Neutrophil (primary cell): ENCODE data around the gene SLC25A26.

Source experiments
- H3K27ac ChIP-seq: fragments of 200-600 bp; sonication (generic); 2 replicates; pipeline ENCODE4 v1.5.1; 2016; ENCODE audit warnings: mild to moderate bottlenecking, moderate library complexity
- H3K27me3 ChIP-seq: fragments of 200-600 bp; sonication (generic); 2 replicates; pipeline ENCODE4 v1.6.0; 2016; ENCODE audit warnings: mild to moderate bottlenecking
- H3K36me3 ChIP-seq: fragments of 200-600 bp; sonication (generic); 2 replicates; pipeline ENCODE4 v1.5.1; 2017
- H3K4me1 ChIP-seq, 2 experiments: fragments of 200-600 bp in 1 of 2; sonication (generic) in 1 of 2; 1 replicate in 1 of 2; 2 replicates in 1 of 2; pipeline versions ENCODE4 v1.5.1 to v1.6.1; 2013 to 2016; ENCODE audit warnings: low read depth in 1 of 2, low read length in 1 of 2, mild to moderate bottlenecking in 1 of 2, moderate library complexity in 1 of 2; ENCODE audit not compliant: control insufficient read depth in 1 of 2, insufficient read depth in 1 of 2
- H3K4me3 ChIP-seq, 2 experiments: fragments of 200-600 bp in 1 of 2; sonication (generic) in 1 of 2; 1 replicate in 1 of 2; 2 replicates in 1 of 2; pipeline ENCODE4 v1.5.1; 2013 to 2016; ENCODE audit warnings: low read depth in 1 of 2, low read length in 1 of 2, mild to moderate bottlenecking in 1 of 2, moderate library complexity in 1 of 2
- H3K9me3 ChIP-seq: fragments of 200-600 bp; sonication (generic); 2 replicates; pipeline ENCODE4 v1.5.1; 2016
- TF ChIP-seq, protein P1 (sequence below): fragments of 200-600 bp; sonication (generic); IDR thresholded peaks from 2 replicates; pipeline ENCODE4 v1.5.1; 2016; ENCODE audit warnings: antibody characterized with exemption

The SLC25A26 gene

DNA sequence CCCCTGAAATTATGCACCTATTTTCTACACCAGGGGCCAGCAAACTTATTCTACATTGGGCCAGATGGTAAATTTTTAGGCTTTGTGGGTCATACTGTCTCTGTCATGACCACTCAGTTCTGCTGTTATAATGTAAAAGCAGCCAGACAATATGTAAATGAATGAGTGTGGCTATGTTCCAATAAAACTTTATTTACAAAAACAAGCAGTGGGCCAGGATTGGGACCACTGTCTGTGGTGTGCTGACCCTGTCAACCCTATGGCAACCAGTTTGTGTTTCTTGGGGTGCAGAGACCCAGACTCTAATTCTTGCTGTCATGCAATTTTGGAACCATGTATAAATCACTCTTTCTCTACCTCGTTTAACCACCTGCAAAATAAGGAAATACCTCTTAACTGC lies 205.3 kb downstream of the SLC25A26 start:
- Histone ChIP-seq H3K27ac (no peak overlapping the region), H3K27me3 (no peaks in the 10 kb centered on the region), H3K36me3 (no peaks in the 10 kb centered on the region), H3K4me3 (no peak overlapping the region), H3K4me1 (no peaks in the 10 kb centered on the region), H3K9me3 (peaks cover 3% of the 10 kb centered on the region)
- TF ChIP-seq, protein P1, sequence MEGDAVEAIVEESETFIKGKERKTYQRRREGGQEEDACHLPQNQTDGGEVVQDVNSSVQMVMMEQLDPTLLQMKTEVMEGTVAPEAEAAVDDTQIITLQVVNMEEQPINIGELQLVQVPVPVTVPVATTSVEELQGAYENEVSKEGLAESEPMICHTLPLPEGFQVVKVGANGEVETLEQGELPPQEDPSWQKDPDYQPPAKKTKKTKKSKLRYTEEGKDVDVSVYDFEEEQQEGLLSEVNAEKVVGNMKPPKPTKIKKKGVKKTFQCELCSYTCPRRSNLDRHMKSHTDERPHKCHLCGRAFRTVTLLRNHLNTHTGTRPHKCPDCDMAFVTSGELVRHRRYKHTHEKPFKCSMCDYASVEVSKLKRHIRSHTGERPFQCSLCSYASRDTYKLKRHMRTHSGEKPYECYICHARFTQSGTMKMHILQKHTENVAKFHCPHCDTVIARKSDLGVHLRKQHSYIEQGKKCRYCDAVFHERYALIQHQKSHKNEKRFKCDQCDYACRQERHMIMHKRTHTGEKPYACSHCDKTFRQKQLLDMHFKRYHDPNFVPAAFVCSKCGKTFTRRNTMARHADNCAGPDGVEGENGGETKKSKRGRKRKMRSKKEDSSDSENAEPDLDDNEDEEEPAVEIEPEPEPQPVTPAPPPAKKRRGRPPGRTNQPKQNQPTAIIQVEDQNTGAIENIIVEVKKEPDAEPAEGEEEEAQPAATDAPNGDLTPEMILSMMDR, result no peak

DNA sequence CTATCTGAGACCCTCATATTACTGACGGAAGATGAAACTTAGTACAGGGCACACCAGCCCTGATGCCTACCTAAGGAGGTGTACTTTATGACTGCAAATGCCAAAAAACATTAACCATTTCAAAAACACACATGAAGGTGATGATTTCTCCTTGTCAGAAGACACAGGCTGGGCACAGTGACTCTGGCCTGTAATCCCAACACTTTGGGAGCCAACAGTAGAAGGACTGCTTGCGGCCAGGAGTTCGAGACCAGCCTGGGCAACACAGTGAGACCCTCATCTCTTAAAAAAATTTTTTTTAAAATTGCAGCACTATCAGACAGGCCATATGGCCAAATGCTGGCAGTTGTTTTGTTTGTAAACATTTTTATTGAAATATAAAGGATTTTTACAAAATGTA lies 206.6 kb downstream of the SLC25A26 start:
- no peak overlapping the region for H3K27ac ChIP-seq
- H3K4me1 ChIP-seq, result no peaks in the 10 kb centered on the region
- no peak overlapping the region for H3K4me3 ChIP-seq
- H3K27me3 ChIP-seq, result no peaks in the 10 kb centered on the region
- H3K36me3 ChIP-seq, result no peaks in the 10 kb centered on the region
- no peaks in the 10 kb centered on the region for H3K9me3 ChIP-seq
- TF ChIP-seq, protein P1, result no peak

DNA sequence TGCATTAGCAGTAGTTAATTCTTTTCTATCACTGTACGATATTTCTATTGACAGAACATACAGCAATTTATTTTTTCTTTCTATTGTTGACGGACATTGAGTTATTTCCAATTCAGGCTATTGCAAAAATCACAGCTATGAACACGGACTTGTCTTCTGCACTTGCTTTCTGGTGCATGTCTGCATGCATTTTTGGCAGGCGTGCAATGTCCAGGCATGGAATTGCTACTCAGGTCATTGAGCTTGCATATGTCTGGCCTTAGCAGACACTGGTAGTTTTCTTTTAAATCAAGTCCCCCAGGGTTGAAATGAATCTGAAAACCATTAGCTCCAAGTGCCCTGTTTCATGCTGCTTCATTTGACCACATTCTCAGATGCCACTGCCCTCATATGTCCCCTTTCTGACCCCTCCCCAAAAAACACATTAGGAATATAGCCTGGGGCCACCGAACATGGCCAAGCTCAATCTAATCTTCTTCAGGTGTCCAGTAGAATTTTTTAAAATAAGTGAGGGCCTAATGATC lies 207.2 kb downstream of the SLC25A26 start:
- Histone ChIP-seq H3K4me3 (no peak overlapping the region), H3K36me3 (no peaks in the 10 kb centered on the region), H3K27ac (no peak overlapping the region), H3K4me1 (peaks cover 0 to 2% of the 10 kb centered on the region in 2 experiments), H3K9me3 (no peaks in the 10 kb centered on the region), H3K27me3 (no peaks in the 10 kb centered on the region)
- TF ChIP-seq, protein P1, result no peak
